ENCODE results near the gene OTULIN.

DNA sequence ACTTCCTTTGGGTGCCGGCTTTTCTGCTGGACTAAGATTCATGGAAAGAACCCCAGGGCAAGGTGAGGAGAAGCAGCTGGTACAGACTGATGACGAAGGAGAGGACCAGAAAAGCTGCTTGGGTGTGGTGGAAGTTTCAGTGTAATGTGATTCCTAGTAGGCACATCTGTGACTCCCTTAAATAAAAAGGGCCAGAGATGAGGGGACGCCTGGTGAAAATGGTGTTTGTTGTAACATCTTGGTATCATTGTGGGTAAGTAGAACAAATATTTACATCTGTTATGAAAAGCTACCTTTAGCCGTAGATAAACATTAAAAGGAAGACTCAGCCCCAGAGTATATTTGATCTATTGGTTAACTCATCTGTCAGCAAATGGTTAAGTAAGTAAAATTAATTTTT, 49.2 kb upstream of the OTULIN start:
- TF ChIP-seq ZNF24 (tag by site-specific recombination; IDR thresholded peaks at IDR 0.05) (no peak), ZNF792 (tag by site-specific recombination; IDR thresholded peaks at IDR 0.05) (no peak), ZNF76 (tag by site-specific recombination; IDR thresholded peaks at IDR 0.05; ENCODE audit: borderline replicate concordance, low read depth) (no peak), ZNF140 (tag by site-specific recombination; IDR thresholded peaks at IDR 0.05) (no peak), ZNF501 (tag by site-specific recombination; IDR thresholded peaks at IDR 0.05) (no peak)
- TF ChIP-seq, protein P1, sequence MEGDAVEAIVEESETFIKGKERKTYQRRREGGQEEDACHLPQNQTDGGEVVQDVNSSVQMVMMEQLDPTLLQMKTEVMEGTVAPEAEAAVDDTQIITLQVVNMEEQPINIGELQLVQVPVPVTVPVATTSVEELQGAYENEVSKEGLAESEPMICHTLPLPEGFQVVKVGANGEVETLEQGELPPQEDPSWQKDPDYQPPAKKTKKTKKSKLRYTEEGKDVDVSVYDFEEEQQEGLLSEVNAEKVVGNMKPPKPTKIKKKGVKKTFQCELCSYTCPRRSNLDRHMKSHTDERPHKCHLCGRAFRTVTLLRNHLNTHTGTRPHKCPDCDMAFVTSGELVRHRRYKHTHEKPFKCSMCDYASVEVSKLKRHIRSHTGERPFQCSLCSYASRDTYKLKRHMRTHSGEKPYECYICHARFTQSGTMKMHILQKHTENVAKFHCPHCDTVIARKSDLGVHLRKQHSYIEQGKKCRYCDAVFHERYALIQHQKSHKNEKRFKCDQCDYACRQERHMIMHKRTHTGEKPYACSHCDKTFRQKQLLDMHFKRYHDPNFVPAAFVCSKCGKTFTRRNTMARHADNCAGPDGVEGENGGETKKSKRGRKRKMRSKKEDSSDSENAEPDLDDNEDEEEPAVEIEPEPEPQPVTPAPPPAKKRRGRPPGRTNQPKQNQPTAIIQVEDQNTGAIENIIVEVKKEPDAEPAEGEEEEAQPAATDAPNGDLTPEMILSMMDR (tag by site-specific recombination; IDR thresholded peaks at IDR 0.05) = no peak
